LNCAP (cell line): ENCODE data around the gene DDX42.

Source experiments
- TF ChIP-seq, protein P1 (sequence below): fragments of 450-650 bp; IDR thresholded peaks from 2 replicates; pipeline ENCODE4 v1.5.1; 2017; ENCODE audit warnings: mild to moderate bottlenecking

DDX42 gene

DNA sequence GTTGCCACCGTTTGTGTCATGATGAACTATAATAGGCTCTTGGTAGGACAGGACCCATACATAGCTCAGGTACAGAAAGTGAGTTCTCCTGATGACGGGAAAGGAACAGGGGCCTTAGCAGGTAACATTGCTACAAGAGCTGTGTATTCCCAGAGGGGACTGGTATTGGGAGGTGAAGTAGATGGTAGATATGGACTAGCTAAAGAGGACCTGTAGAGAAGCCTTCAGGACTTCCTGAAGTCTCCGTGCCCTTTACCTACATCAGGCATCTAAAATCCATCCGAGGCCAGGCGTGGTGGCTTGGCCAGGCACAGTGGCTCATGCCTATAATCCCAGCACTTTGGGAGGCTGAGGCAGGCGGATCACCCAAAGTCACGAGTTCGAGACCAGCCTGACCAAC, 81.2 kb downstream of the DDX42 start:
- TF ChIP-seq, protein P1, sequence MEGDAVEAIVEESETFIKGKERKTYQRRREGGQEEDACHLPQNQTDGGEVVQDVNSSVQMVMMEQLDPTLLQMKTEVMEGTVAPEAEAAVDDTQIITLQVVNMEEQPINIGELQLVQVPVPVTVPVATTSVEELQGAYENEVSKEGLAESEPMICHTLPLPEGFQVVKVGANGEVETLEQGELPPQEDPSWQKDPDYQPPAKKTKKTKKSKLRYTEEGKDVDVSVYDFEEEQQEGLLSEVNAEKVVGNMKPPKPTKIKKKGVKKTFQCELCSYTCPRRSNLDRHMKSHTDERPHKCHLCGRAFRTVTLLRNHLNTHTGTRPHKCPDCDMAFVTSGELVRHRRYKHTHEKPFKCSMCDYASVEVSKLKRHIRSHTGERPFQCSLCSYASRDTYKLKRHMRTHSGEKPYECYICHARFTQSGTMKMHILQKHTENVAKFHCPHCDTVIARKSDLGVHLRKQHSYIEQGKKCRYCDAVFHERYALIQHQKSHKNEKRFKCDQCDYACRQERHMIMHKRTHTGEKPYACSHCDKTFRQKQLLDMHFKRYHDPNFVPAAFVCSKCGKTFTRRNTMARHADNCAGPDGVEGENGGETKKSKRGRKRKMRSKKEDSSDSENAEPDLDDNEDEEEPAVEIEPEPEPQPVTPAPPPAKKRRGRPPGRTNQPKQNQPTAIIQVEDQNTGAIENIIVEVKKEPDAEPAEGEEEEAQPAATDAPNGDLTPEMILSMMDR = no peak

DNA sequence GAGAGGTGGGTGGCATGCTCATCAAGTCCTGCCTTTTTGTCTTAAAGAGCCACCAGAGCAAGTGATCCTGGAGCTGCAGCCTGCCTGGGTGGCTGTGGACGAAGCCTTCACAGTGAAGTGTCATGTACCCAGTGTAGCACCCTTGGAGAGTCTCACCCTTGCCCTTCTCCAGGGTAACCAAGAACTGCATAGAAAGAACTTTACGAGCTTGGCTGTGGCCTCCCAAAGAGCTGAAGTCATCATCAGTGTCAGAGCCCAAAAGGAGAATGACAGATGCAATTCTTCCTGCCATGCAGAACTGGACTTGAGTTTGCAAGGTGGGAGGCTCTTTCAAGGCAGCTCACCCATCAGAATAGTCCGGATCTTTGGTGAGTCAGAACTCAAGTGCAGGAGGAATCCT, 85.3 kb downstream of the DDX42 start:
- TF ChIP-seq, protein P1 = no peak
